Left ventricle myocardium inferior (tissue), 1 donor: ENCODE results near the gene KIF6. TPM values are rescaled to one million over a fixed set of nuclear protein-coding genes. Genes with fewer than 3 reads are reported as not detected.

ENCODE experiments used
- DNase-seq: peaks from one replicate; pipeline ENCODE4 v3.0.0-alpha.2; 2020
- H3K27ac ChIP-seq: fragments of 200-600 bp; replicated peaks from 2 replicates; pipeline ENCODE4 v1.8.0; 2021
- H3K27me3 ChIP-seq: fragments of 200-600 bp; 2 replicates; pipeline ENCODE4 v1.8.0; 2021; ENCODE audit warnings: low read depth
- H3K36me3 ChIP-seq: fragments of 200-600 bp; 2 replicates; pipeline ENCODE4 v1.8.0; 2021
- H3K4me1 ChIP-seq: fragments of 200-600 bp; 2 replicates; pipeline ENCODE4 v1.8.0; 2021
- H3K4me3 ChIP-seq: fragments of 200-600 bp; 2 replicates; pipeline ENCODE4 v1.8.0; 2021; ENCODE audit warnings: mild to moderate bottlenecking, moderate library complexity
- H3K9me3 ChIP-seq: fragments of 200-600 bp; replicated peaks from 2 replicates; pipeline ENCODE4 v1.8.0; 2021
- CTCF ChIP-seq: fragments of 200-600 bp; IDR thresholded peaks from 2 replicates; pipeline ENCODE4 v1.8.0; 2021; ENCODE audit warnings: antibody characterized with exemption, mild to moderate bottlenecking, borderline replicate concordance
- intact Hi-C: fragments of 100-400 bp; cut with micrococcal nuclease; formaldehyde crosslinking; loops from one replicate; pipeline ENCODE4 v1.11.0; 2022
- total RNA-seq: library from RNA; stranded (reverse); fragmentation: NEBNext Ultra II Directional; extraction: Animal tissue kit (Norgen Biotek cat#: 25700); gene quantifications from one replicate; pipeline ENCODE4 v1.2.1, GENCODE V29; 2021
- donor health status: DM: no; HTN: yes; CAD: no; lungs with severe emphysema.

The KIF6 gene
- total RNA-seq, 1 donor from 2014 or later: 0.69 TPM

GRCh38 chr6:39593646-39594045, 131.6 kb downstream of the KIF6 start:
- H3K27me3 ChIP-seq: peaks cover 6% of the 10 kb centered on the region
- TF ChIP-seq CTCF: no peak
- DNase-seq: no peak
- no peaks in the 10 kb centered on the region for H3K36me3 ChIP-seq
- intact Hi-C loops: no loop called here
- H3K4me3 ChIP-seq: no peak overlapping the region
- H3K27ac ChIP-seq: no peak overlapping the region
- no peaks in the 10 kb centered on the region for H3K9me3 ChIP-seq
- H3K4me1 ChIP-seq: no peaks in the 10 kb centered on the region

GRCh38 chr6:39590871-39591393, 134.3 kb downstream of the KIF6 start:
- H3K4me1 ChIP-seq: no peaks in the 10 kb centered on the region
- H3K27ac ChIP-seq: no peak overlapping the region
- no peaks in the 10 kb centered on the region for H3K36me3 ChIP-seq
- H3K27me3 ChIP-seq: peaks cover 6% of the 10 kb centered on the region
- no peak for DNase-seq
- no peaks in the 10 kb centered on the region for H3K9me3 ChIP-seq
- intact Hi-C loops: no loop called here
- H3K4me3 ChIP-seq: no peak overlapping the region
- no peak for TF ChIP-seq CTCF

GRCh38 chr6:39587080-39587479, 138.1 kb downstream of the KIF6 start:
- Histone ChIP-seq H3K9me3 (no peaks in the 10 kb centered on the region), H3K27me3 (peaks cover 6% of the 10 kb centered on the region), H3K27ac (no peak overlapping the region), H3K36me3 (no peaks in the 10 kb centered on the region), H3K4me3 (no peak overlapping the region), H3K4me1 (no peaks in the 10 kb centered on the region)
- no peak for TF ChIP-seq CTCF
- DNase-seq: no peak
- intact Hi-C loops: no loop called here

GRCh38 chr6:39585641-39586040, 139.6 kb downstream of the KIF6 start:
- DNase-seq: no peak
- Histone ChIP-seq H3K4me1 (no peaks in the 10 kb centered on the region), H3K9me3 (no peaks in the 10 kb centered on the region), H3K27me3 (no peaks in the 10 kb centered on the region), H3K27ac (no peak overlapping the region), H3K4me3 (no peak overlapping the region), H3K36me3 (no peaks in the 10 kb centered on the region)
- no peak for TF ChIP-seq CTCF
- intact Hi-C loops: no loop called here

GRCh38 chr6:39577446-39578165, 147.6 kb downstream of the KIF6 start:
- Histone ChIP-seq H3K9me3 (no peaks in the 10 kb centered on the region), H3K36me3 (no peaks in the 10 kb centered on the region), H3K27ac (no peak overlapping the region), H3K4me3 (no peak overlapping the region), H3K27me3 (no peaks in the 10 kb centered on the region), H3K4me1 (no peaks in the 10 kb centered on the region)
- DNase-seq: no peak
- no peak for TF ChIP-seq CTCF
- intact Hi-C loops: no loop called here
